GM23338 (cell line): ENCODE measurements around the gene ANKMY2. TPM values are rescaled to one million over a fixed set of nuclear protein-coding genes. Genes with fewer than 3 reads are reported as not detected.

Experiments
- ATAC-seq: fragments of 200-7000 bp; cut with Tn5 transposase; 3 replicates; pipeline ENCODE4 v1.9.1; 2020
- DNase-seq: peaks from one replicate; pipeline ENCODE4 v3.0.0-alpha.2; 2015; ENCODE audit warnings: low spot score
- H2AFZ ChIP-seq: fragments of 200-600 bp; sonication (generic); 2 replicates; pipeline ENCODE4 v1.8.0; 2016; ENCODE audit warnings: antibody characterized with exemption, mild to moderate bottlenecking, moderate library complexity
- H3F3A ChIP-seq: fragments of 200-600 bp; sonication (generic); replicated peaks from 2 replicates; pipeline ENCODE4 v1.8.0; 2017; ENCODE audit warnings: antibody characterized with exemption, mixed run types, low read depth
- H3K27ac ChIP-seq: fragments of 200-600 bp; sonication (generic); 2 replicates; pipeline ENCODE4 v1.6.1; 2016; ENCODE audit warnings: low read depth
- H3K27me3 ChIP-seq: fragments of 200-600 bp; sonication (generic); 2 replicates; pipeline ENCODE4 v1.8.0; 2016; ENCODE audit warnings: mild to moderate bottlenecking, mixed run types, moderate library complexity; ENCODE audit not compliant: insufficient read depth
- H3K36me3 ChIP-seq: fragments of 200-600 bp; sonication (generic); 2 replicates; pipeline ENCODE4 v1.8.0; 2016; ENCODE audit warnings: mild to moderate bottlenecking; ENCODE audit not compliant: insufficient read depth
- H3K4me1 ChIP-seq: fragments of 200-600 bp; sonication (generic); 2 replicates; pipeline ENCODE4 v1.8.0; 2016; ENCODE audit warnings: mild to moderate bottlenecking, moderate library complexity; ENCODE audit not compliant: insufficient read depth
- H3K4me2 ChIP-seq: fragments of 200-600 bp; sonication (generic); 2 replicates; pipeline ENCODE4 v1.7.1; 2017; ENCODE audit warnings: mixed run types
- H3K4me3 ChIP-seq: fragments of 200-600 bp; sonication (generic); 2 replicates; pipeline ENCODE4 v1.6.1; 2016; ENCODE audit warnings: mixed run types
- H3K79me2 ChIP-seq: fragments of 200-600 bp; sonication (generic); replicated peaks from 2 replicates; pipeline ENCODE4 v1.8.0; 2017; ENCODE audit warnings: mild to moderate bottlenecking; ENCODE audit not compliant: insufficient read depth
- H3K9me2 ChIP-seq: fragments of 200-600 bp; sonication (generic); 2 replicates; pipeline ENCODE4 v1.8.0; 2017; ENCODE audit not compliant: insufficient read depth
- H4K20me1 ChIP-seq: fragments of 200-600 bp; sonication (generic); replicated peaks from 2 replicates; pipeline ENCODE4 v1.8.0; 2017; ENCODE audit warnings: mild to moderate bottlenecking; ENCODE audit not compliant: insufficient read depth
- H3K27ac Mint-ChIP-seq: 2 replicates; pipeline ENCODE4 v1.8.0; 2020; ENCODE audit warnings: inconsistent platforms, mild to moderate bottlenecking, moderate library complexity, mixed read lengths
- H3K27me3 Mint-ChIP-seq: 3 replicates; pipeline ENCODE4 v1.8.0; 2022; ENCODE audit warnings: low read depth, mild to moderate bottlenecking, moderate library complexity, mixed read lengths, inconsistent platforms; ENCODE audit not compliant: insufficient read depth, poor library complexity
- H3K36me3 Mint-ChIP-seq: 3 replicates; pipeline ENCODE4 v1.8.0; 2021; ENCODE audit warnings: low read depth, mild to moderate bottlenecking, inconsistent platforms, moderate library complexity, mixed read lengths
- H3K4me1 Mint-ChIP-seq: 3 replicates; pipeline ENCODE4 v1.8.0; 2020; ENCODE audit warnings: mild to moderate bottlenecking, inconsistent platforms, mixed read lengths
- H3K4me3 Mint-ChIP-seq: 3 replicates; pipeline ENCODE4 v1.8.0; 2021; ENCODE audit warnings: moderate library complexity, mild to moderate bottlenecking, inconsistent platforms, mixed read lengths
- H3K9me3 Mint-ChIP-seq: 3 replicates; pipeline ENCODE4 v1.8.0; 2020; ENCODE audit warnings: moderate library complexity, mild to moderate bottlenecking, inconsistent platforms, mixed read lengths
- CREB1 ChIP-seq: fragments of 250-450 bp; sonication (Bioruptor Pico); IDR thresholded peaks from 2 replicates; pipeline ENCODE4 v1.5.0; 2020; ENCODE audit warnings: low read depth, mild to moderate bottlenecking, moderate library complexity
- EZH2 ChIP-seq: fragments of 200-600 bp; sonication (generic); IDR thresholded peaks from one replicate; pipeline ENCODE4 v1.8.0; 2017; ENCODE audit warnings: antibody characterized with exemption, mild to moderate bottlenecking, low read depth; ENCODE audit not compliant: unreplicated experiment
- EZH2phosphoT487 ChIP-seq: fragments of 200-600 bp; sonication (generic); IDR thresholded peaks from one replicate; pipeline ENCODE4 v1.8.1; 2018; ENCODE audit warnings: antibody characterized with exemption; ENCODE audit not compliant: unreplicated experiment
- JUNB ChIP-seq: IDR thresholded peaks from one replicate; pipeline ENCODE4 v1.6.1; 2016; ENCODE audit warnings: antibody characterized with exemption; ENCODE audit not compliant: unreplicated experiment
- ZNF114 ChIP-seq: fragments of 250-450 bp; sonication (Bioruptor Pico); IDR thresholded peaks from 2 replicates; pipeline ENCODE4 v1.5.0; 2020; ENCODE audit warnings: mild to moderate bottlenecking, moderate library complexity
- ZNF331 ChIP-seq: fragments of 250-450 bp; sonication (Bioruptor Pico); IDR thresholded peaks from 2 replicates; pipeline ENCODE4 v1.5.0; 2020; ENCODE audit warnings: low read depth, mild to moderate bottlenecking, moderate library complexity
- polyA plus RNA-seq: library from polyadenylated mRNA; unstranded; fragments of >200 nt; fragmentation: Nextera tagmentation; extraction: Ambion mirVana; gene quantifications from 2 replicates; pipeline ENCODE4 v1.2.1, GENCODE V29; 2016
- total RNA-seq: library from RNA; depleted of rRNA; stranded (reverse); fragments of >200 nt; shearing (Covaris generic); gene quantifications from 2 replicates; pipeline ENCODE4 v1.2.3, GENCODE V29; 2014
- TF ChIP-seq, protein P1 (sequence below), 2 experiments: fragments of 200-600 bp in 1 of 2; sonication (generic) in 1 of 2; conservative IDR thresholded peaks; 2 replicates each; pipeline versions ENCODE4 v1.5.1 to v1.6.1; 2016 to 2017; ENCODE audit warnings: antibody characterized with exemption in 2 of 2, low read depth in 2 of 2, mild to moderate bottlenecking in 2 of 2, moderate library complexity in 1 of 2
- TF ChIP-seq, protein P2 (sequence below): fragments of 250-450 bp; sonication (Bioruptor Pico); IDR thresholded peaks from 2 replicates; pipeline ENCODE4 v1.5.0; 2020; ENCODE audit warnings: mild to moderate bottlenecking, moderate library complexity

ANKMY2 gene
- total and polyA plus RNA-seq, 2 experiments from 2014 or later = 4.4 to 9.5 TPM

DNA sequence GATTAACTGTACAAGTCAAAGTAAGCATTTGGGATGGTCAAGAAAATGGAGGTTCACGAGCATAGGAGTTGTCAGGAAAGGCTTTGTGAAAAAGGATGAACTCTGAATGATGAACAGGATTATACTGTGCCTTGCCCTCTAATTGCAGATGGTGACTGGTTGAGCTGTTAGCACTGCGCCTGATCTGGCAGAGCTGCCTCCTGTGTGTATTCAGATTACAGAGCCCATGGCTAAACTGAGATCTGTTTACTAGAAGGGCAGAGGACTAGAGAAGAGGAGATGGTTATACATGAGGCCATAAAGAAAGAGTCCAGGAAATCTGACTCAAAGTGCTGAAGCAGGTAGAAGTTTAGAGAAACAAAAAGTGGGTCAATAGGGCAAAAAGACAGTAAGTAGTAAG, 89.2 kb downstream of the ANKMY2 start (continued):
- TF ChIP-seq, protein P1, sequence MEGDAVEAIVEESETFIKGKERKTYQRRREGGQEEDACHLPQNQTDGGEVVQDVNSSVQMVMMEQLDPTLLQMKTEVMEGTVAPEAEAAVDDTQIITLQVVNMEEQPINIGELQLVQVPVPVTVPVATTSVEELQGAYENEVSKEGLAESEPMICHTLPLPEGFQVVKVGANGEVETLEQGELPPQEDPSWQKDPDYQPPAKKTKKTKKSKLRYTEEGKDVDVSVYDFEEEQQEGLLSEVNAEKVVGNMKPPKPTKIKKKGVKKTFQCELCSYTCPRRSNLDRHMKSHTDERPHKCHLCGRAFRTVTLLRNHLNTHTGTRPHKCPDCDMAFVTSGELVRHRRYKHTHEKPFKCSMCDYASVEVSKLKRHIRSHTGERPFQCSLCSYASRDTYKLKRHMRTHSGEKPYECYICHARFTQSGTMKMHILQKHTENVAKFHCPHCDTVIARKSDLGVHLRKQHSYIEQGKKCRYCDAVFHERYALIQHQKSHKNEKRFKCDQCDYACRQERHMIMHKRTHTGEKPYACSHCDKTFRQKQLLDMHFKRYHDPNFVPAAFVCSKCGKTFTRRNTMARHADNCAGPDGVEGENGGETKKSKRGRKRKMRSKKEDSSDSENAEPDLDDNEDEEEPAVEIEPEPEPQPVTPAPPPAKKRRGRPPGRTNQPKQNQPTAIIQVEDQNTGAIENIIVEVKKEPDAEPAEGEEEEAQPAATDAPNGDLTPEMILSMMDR (conservative IDR thresholded peaks at IDR 0.05; ENCODE audit: low read depth in 2 of 2) = no peak
- TF ChIP-seq EZH2 (no peak), JUNB (no peak)

DNA sequence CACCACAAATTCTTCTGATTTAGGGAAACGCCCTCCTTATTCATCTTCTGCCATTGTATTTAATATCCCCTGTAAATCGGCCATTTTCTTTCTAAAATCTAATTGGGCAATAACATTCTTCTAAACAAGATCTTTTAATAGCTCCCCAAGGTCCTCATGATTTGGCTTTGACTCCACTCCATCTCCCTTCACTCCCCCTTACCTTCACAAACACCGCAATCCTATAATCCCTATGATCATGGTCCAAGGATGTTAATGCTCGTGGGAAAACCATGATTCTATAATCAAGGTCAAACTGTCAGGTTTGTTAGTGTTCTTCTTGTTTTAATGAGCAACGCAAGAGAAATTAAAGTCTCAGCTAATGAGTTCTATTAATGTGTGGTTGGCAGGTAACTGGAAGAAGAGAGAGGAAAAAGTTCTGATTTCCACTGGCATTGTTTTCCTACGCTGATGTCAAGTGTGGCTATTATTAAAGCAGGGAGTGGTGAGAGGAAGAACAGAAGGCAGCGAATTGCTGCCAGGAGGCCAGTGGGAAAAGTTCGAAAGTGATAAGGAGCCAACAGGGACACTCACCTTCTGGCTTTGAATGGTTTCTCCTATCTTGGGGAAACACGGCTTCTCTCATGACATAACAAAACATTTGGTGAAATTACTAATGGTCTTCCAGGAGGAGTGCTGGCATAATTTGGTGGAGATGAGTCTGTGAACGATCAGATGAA, 90.9 kb downstream of the ANKMY2 start:
- Histone ChIP-seq H3K27ac (no peak overlapping the region), H4K20me1 (no peaks in the 10 kb centered on the region), H3K36me3 (no peaks in the 10 kb centered on the region), H3K79me2 (no peaks in the 10 kb centered on the region), H3K4me2 (no peak overlapping the region), H3K9me2 (no peaks in the 10 kb centered on the region), H2AFZ (0 out of 2 replicates have a peak overlapping the region, but pooled peaks have one; percentile 23), H3K27me3 (no peaks in the 10 kb centered on the region), H3F3A (no peaks in the 10 kb centered on the region), H3K4me3 (no peak overlapping the region), H3K4me1 (no peaks in the 10 kb centered on the region)
- Mint-ChIP-seq H3K36me3 (no peaks in the 10 kb centered on the region), H3K4me3 (no peak overlapping the region), H3K9me3 (no peaks in the 10 kb centered on the region), H3K27ac (no peak overlapping the region), H3K27me3 (no peaks in the 10 kb centered on the region), H3K4me1 (0 out of 3 replicates have a peak, but pooled peaks cover 2% of the 10 kb centered on the region)
- ATAC-seq (no peak), DNase-seq (no peak)
- no peak for TF ChIP-seq ZNF331 (CRISPR knock-in tag)

DNA sequence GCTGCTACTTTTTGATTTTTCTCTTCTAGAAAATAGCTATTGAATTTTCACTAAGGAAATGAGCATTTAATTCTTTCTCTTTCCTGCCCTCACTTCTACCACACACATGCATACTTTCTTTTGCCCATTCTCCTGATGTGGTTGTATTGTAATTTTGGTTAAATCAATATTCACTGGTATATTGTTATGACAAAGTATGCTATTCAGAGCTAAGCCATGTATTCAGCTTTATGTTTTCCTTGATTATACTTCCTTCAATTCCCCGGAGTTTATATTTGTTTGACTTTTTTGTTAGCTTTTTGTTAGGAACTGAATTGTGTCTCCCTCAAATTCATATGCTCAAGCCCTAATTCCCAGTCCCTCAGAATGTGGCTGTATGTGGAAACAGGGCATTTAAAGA, 94.9 kb downstream of the ANKMY2 start:
- no peak overlapping the region for H3K27ac ChIP-seq
- no peaks in the 10 kb centered on the region for H3K79me2 ChIP-seq
- no peak overlapping the region for H3K4me3 Mint-ChIP-seq
- no peaks in the 10 kb centered on the region for H3K36me3 ChIP-seq
- no peaks in the 10 kb centered on the region for H3F3A ChIP-seq
- H3K4me3 ChIP-seq = no peak overlapping the region
- H3K27me3 Mint-ChIP-seq = peaks cover 3% of the 10 kb centered on the region
- H3K4me1 Mint-ChIP-seq = peaks cover 2% of the 10 kb centered on the region; the same call in 1 of the 3 replicates
- no peaks in the 10 kb centered on the region for H3K9me2 ChIP-seq
- no peaks in the 10 kb centered on the region for H3K36me3 Mint-ChIP-seq
- H3K27ac Mint-ChIP-seq = no peak overlapping the region
- H3K27me3 ChIP-seq = no peaks in the 10 kb centered on the region
- H3K4me2 ChIP-seq = no peak overlapping the region
- ATAC-seq (no peak), DNase-seq (no peak)
- H4K20me1 ChIP-seq = no peaks in the 10 kb centered on the region
- no peaks in the 10 kb centered on the region for H3K4me1 ChIP-seq
- no peak overlapping the region for H2AFZ ChIP-seq
- H3K9me3 Mint-ChIP-seq = peaks cover 2% of the 10 kb centered on the region; the same call in 2 of the 3 replicates
- TF ChIP-seq CREB1 (no peak), JUNB (no peak), EZH2 (no peak), ZNF114 (CRISPR knock-in tag) (no peak), EZH2phosphoT487 (no peak)
- TF ChIP-seq, protein P2, sequence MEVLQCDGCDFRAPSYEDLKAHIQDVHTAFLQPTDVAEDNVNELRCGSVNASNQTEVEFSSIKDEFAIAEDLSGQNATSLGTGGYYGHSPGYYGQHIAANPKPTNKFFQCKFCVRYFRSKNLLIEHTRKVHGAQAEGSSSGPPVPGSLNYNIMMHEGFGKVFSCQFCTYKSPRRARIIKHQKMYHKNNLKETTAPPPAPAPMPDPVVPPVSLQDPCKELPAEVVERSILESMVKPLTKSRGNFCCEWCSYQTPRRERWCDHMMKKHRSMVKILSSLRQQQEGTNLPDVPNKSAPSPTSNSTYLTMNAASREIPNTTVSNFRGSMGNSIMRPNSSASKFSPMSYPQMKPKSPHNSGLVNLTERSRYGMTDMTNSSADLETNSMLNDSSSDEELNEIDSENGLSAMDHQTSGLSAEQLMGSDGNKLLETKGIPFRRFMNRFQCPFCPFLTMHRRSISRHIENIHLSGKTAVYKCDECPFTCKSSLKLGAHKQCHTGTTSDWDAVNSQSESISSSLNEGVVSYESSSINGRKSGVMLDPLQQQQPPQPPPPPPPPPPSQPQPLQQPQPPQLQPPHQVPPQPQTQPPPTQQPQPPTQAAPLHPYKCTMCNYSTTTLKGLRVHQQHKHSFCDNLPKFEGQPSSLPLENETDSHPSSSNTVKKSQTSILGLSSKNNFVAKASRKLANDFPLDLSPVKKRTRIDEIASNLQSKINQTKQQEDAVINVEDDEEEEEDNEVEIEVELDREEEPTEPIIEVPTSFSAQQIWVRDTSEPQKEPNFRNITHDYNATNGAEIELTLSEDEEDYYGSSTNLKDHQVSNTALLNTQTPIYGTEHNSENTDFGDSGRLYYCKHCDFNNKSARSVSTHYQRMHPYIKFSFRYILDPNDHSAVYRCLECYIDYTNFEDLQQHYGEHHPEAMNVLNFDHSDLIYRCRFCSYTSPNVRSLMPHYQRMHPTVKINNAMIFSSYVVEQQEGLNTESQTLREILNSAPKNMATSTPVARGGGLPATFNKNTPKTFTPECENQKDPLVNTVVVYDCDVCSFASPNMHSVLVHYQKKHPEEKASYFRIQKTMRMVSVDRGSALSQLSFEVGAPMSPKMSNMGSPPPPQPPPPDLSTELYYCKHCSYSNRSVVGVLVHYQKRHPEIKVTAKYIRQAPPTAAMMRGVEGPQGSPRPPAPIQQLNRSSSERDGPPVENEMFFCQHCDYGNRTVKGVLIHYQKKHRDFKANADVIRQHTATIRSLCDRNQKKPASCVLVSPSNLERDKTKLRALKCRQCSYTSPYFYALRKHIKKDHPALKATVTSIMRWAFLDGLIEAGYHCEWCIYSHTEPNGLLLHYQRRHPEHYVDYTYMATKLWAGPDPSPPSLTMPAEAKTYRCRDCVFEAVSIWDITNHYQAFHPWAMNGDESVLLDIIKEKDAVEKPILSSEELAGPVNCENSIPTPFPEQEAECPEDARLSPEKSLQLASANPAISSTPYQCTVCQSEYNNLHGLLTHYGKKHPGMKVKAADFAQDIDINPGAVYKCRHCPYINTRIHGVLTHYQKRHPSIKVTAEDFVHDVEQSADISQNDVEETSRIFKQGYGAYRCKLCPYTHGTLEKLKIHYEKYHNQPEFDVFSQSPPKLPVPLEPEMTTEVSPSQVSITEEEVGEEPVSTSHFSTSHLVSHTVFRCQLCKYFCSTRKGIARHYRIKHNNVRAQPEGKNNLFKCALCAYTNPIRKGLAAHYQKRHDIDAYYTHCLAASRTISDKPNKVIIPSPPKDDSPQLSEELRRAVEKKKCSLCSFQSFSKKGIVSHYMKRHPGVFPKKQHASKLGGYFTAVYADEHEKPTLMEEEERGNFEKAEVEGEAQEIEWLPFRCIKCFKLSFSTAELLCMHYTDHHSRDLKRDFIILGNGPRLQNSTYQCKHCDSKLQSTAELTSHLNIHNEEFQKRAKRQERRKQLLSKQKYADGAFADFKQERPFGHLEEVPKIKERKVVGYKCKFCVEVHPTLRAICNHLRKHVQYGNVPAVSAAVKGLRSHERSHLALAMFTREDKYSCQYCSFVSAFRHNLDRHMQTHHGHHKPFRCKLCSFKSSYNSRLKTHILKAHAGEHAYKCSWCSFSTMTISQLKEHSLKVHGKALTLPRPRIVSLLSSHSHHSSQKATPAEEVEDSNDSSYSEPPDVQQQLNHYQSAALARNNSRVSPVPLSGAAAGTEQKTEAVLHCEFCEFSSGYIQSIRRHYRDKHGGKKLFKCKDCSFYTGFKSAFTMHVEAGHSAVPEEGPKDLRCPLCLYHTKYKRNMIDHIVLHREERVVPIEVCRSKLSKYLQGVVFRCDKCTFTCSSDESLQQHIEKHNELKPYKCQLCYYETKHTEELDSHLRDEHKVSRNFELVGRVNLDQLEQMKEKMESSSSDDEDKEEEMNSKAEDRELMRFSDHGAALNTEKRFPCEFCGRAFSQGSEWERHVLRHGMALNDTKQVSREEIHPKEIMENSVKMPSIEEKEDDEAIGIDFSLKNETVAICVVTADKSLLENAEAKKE = no peak
- TF ChIP-seq, protein P1 (conservative IDR thresholded peaks at IDR 0.05; ENCODE audit: low read depth in 2 of 2) = no peak
